ENCODE measurements around the gene GPR157.

GPR157 gene

DNA sequence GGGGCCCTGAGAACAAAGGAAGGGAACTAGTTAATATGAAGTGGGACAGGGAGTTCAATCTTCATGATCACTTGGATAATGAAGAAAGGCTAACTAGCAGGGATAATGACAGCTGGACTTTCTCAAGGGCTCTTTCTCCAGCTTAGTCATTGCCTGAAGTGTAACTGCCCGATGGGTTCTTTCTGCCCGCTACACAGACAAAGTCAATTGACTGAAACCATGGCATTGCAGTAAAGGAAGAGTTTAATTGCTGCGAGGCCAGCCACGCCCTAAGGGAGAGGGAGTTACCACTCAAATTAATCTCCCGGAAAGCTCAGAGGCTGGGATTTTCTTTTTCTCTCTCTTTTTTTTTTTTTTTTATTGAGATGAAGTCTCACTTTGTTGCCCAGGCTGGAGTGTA, 42.9 kb downstream of the GPR157 start:
- no peak for DNase-seq

DNA sequence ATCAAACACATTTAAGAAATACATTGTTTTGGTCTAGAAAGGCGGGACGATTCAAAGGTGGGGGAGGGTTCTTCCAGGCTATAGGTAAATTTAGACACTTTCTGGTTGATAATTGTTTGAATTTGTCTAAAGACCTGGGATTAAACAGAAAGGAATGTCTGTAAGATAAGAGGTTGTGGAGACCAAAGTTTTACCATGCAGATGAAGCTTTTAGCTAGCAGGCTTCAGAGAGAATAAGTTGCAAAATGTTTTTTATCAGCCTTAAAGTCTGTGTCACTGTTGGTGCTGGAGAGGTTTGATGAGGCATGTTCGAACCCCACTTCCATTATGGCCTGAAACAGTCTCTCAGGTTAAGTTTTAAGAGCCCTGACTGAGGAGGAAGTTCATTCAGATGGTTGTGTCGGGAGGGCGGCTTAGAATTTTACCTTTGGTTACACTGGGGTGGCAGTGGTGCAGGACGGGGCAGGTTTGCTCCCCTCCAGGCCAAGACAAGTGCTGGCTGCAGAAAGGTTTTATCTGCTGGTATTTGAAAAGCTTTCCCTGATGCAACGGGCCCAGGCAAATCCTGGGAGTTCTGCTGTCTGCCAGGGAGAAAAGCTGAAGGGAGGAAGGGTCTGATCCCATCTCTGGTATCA, 43.5 kb downstream of the GPR157 start:
- no peak for DNase-seq

DNA sequence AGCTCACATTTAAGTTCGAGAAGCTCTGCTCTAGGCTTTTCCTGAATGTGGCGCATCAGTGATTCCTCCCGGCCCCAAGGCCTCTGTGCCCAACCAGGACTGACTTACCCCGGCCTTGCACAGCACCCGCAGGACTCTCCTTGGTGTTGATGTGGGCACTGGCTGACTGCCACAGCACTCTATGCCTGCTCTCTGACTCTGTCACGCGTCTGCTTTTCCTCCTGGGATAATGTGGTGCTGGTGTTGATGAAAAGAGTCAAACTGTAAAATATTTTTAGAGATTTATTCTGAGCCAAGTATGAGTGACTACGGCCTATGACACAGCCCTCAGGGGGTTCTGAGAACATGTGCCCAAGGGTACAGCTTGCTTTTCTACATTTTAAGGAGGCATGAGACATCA, 44.0 kb downstream of the GPR157 start:
- no peak for DNase-seq

DNA sequence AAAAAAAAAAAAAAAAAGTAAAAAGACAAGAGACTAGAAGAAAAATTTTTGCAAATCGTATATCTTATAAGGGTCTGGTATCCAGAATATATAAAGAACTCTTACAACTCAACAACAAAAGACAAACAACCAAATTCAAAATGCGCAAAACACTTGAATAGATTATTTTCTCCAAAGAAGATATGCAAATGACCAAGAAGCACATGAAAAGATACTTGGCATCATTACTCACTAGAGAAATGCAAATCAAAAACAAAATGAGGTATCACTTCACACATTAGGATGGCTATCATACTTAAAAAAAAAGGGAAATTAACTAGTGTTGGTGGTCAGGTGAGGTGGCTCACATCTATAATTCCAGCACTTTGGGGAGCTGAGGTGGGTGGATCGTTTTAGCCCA, 47.4 kb downstream of the GPR157 start:
- no peak for DNase-seq

DNA sequence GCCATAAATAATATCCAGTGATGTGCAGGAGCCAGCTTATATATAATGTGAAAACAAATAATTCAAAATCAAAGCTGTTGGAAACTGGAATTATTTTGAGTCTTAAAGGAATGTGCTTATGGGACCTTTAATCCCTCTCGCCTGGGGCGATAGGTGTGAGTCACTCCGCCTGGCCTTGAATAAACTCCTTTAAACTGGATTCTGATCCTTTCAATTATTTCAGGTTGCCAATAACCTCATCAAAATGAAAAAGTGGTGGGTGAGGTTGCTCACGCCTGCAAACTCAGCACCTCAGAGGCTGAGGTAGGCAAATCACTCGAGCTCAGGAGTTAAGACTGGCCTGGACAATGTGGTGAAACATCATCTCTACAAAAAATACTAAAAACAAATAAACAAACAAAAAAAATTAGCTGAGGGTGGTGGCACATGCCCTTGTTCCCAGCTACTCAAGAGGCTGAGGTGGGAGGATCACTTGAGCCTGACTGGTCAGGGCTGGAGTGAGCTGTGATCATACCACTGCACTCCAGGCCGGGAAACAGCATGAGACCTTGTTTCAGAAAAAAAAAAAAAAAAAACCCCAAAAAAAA, 48.1 kb downstream of the GPR157 start:
- DNase-seq = no peak

DNA sequence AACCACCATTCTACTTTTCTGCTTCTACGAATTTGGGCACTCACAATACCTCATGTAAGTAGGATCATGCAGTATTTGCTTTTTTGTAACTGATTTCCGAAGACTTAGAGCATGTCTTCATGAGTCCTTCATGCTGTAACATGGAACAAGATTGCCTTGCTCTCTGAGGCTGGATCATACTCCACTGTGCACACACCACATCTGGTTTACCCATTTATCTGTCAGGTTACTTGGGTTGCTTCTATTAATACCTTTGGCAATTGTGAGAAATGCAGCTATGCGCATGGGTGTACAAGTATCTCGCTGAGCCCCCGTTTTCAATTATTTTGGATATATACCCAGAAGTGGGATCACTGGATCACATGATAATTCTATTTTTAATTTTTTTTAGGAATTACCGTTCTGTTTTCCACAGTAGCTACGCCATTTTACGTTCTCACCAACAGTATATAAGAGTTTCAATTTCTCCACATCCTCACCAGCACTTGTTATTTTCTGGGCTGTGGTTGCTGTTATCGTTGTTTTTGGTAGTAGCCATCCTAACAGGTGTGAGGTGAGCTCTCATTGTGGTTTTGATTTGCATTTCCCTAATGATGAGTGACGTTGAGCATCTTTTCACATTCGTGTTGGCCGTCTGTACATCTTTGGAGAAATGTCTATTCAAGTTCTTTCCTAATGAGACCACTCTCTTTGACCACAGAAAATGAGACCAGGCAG, 48.8 kb downstream of the GPR157 start:
- no peak for DNase-seq

DNA sequence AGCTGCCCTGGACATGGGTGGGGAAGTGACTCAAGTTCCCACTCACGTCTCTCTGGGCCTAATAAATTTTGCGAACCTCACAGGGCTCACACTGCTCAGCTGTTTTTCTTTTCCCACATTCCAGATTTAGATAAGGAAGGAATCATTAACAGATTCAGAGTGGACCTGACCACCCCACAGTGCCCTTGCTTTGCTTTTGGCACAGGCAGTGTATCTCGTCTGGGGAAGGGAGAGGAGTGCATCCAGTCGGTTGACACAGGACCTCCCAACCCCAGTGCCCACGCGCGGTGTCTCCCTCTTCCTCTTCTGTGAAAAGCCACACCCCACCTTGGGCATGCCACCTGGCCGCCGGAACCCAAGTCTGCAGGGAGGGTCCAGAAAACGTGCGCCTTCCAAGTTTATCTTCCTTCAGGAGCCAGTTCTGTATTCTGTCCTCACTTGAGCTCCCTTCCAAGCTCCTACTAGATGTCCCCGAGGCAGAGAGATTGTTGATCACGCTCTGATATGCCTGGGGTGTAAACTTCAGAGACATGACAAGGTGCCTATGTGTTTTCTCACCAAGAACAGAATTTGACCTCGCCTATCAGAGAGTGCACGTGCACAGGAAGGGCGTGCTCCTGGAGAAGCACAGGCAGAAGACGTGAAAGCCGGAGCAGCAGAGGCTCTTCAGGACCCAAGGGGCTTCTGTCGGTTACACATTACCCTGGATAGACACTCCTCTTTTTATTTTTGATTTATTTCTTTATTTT, 50.0 kb downstream of the GPR157 start:
- no peak for DNase-seq

DNA sequence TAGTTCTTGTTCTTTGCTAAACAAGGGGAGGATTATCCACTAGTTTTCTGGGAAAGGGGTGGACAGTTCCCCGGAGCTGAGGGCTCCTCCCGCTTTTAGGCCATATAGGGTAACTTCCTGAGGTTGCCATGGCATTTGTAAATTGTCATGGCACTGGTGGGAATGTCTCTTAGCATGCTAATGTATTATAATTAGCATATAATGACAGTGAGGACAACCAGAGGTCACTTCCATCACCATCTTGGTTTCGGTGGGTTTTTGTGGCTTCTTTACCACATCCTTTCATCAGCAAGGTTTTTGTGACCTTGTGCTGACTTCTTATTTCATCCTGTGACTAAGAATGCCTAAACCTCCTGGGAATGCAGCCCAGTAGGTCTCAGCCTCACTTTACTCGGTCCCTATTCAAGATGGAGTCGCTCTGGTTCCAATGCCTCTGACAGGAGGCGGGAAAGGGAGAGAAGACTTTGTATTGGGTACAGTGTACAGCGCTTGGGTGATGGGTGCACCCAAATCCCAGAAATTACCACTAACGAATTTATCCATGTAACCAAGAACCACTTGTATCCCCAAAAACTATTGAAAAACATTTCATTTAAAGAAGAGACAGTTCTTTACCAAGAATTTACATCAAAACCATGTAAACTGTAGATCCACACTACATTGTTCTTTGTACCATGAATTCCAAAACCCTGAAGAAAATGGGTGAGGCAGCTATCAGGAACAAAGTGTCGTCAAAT, 50.7 kb downstream of the GPR157 start:
- DNase-seq = no peak

DNA sequence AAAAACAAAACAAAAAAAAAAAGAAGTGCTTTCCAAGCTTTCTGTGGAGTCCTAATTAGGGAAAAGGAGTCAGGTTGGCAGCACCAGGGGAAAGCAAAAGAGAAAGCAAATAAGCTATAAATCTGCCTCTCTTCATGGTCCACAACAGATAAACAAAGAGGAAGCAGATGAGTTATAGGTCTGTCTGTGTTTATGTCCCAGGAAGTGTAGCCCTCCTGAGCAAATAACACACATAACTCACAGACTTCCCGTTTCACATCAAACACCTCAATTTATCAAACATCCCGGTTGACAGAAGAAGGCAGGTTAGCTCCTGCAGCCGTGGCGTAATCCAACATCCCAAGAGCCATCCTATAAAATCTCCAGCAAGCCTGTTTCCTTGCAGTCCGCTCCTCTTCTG, 53.9 kb downstream of the GPR157 start:
- DNase-seq = peak; percentile 99

DNA sequence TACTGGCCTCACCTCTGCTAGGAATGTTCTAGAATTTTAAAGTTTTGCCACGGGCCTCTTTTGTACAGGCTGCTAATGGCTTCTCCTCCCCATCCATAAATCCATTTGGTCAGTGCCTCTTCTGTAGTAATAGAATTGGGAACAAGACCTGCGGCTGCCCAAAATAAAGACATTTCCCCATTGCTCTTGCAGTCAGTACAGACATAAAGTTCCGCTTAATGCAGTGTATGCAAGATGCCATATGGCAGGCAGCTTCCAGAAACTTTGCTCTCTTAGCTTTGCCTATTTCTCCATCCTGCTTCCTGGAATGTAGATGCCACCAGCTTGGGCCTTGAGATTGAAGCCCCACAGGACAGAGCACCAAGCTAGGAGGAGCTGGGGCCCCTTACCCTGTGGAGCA, 55.8 kb downstream of the GPR157 start:
- DNase-seq = no peak

DNA sequence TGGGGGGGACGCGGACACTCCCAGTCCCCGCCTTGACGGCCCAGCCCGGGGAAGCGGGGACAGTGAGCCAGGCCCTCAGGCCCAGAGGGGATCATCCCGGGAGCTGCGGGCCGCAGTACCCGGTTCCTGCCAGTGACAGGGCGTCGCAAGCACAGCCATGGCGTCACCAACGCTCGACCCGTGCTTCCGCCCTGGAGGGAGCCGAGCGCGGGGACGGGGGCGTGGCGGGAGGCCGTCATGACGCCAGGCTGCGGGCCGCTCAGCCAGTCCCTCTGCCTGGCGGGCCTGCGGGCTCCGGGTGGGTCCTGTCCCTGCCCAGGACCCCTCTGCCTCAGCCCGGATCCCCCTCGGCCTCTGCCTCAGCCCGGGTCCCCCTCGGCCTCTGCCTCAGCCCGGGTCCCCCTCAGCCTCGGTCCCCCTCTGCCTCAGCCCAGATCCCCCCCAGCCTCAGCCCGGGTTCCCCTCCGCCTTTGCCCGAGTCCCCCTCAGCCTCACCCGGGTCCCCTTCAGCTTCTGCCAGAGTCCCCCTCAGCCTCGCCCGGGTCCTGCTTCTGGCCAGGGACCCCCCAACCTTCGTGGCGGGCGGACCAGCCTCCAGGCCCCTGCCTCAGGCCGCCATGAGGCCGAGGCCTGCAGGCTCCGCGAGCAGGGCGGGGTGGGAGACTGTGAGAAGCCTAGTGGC, 57.2 kb downstream of the GPR157 start:
- DNase-seq = no peak

DNA sequence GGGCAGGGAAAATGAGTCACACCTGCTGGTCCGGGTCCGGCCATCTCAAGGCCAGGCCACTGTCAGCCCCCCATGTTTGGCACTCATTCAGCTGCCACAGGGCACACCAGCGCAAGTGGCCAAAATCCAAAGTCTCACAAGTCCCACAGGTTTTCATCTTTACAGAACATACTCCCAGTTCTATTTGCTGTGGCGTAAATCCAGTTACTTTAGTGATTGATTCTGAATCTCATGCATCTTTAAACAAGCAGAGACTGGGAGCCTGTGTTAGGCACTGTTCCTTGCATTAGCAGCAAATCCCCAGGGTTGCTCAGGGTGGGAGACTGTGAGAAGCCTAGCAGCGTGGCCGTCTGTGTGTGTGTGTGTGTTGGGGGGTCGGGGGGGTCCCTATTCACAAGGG, 58.4 kb downstream of the GPR157 start:
- no peak for DNase-seq

DNA sequence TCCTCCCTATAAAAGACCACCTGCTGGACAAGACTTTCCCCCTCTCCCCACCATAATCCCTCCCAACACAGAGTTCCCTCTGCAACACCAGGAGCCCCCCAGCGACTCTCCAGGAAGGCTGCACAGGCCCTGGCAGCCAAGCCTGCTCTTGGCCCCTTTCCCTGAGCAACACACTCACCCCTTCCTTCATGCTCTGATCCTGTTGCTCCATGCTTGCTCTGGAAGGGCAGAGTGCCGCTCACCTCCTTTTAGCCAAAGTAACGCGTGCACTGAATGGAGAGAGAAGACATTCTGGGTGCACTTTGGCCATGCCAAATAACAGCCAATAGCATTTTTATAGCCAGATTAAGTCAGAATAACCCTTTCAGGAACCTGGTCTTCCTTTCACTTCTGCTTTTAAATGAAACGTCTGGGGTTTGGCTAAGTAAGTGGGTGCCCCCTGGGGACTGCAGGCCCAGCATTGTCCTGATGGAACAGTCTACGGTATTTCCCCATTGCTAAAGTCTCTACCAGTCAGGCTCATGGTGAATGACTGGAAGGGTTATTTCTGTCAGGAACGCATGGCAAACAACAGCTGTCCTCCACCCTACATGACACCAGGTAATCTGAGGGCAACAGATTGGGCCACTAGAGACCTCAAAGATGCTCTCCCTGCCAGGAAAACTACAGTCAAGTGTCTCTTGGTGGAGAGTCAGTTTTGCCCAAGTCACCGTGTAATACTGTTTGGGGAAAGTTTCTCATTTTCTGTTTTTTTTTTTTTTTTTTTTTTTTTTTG, 59.4 kb downstream of the GPR157 start, which contains the start of gene SLC2A5:
Gene SLC2A5 (minus strand): TSS at position 310 of the 775 bp plus-strand sequence. CDS start 99 bp downstream, at position 211.
- DNase-seq = no peak

DNA sequence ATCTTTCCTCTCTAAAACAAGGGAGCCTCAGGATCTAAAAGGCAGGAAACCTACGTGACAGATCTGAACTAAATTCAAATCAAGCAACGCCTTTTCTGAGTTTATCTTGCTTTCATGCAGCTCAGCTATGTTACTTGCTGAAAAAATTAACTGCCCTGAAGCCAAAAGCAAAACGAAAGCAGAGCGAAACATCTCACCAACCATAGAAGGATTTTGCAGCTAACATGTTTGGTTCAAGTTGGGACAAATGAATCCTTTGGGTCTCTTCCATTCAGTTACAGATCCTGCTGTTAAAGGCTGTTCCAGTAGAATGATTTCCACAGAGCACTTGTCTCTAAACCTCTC, 59.9 kb downstream of the GPR157 start:
- DNase-seq = no peak

DNA sequence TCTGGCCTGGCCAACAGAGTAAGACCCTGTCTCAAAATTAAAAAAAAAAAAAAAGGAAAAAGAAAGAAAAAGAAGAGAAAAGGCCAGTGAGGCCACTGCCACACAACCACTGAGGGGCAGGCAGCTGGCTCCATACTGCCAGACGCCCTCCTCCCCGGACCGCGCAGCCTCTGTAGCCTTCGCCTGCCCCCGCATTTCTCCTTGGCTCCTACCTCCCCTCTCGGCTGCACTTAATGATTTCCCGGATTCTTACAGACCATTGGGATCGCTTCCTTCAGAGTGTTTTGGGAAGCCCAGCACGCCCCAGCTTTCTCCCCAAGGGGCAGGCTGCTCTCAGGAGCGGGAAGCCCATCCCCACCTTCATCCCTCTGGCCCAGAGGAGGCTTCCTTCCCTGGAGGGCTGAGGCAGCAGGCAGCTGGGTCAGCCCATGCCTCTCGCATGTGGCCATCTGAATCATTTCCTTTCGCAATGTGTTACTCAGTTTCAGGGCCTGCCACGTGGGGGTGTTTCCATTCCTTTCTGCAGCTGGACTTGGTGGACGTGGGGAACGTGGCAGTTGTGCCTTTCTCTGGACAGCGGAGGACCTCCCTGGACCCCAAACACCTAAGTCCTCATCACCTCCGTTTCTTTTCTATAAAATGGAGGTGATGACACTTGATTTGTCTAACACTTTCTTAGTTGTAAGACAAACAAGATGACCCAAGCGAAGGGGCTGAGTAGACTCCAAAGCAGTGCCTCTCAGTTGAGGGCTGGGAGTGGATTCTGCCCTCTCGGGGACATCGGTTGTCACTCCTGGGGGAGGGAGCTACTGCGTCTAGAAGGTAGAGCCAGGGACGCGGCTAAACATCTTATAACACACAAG, 61.7 kb downstream of the GPR157 start:
- no peak for DNase-seq

DNA sequence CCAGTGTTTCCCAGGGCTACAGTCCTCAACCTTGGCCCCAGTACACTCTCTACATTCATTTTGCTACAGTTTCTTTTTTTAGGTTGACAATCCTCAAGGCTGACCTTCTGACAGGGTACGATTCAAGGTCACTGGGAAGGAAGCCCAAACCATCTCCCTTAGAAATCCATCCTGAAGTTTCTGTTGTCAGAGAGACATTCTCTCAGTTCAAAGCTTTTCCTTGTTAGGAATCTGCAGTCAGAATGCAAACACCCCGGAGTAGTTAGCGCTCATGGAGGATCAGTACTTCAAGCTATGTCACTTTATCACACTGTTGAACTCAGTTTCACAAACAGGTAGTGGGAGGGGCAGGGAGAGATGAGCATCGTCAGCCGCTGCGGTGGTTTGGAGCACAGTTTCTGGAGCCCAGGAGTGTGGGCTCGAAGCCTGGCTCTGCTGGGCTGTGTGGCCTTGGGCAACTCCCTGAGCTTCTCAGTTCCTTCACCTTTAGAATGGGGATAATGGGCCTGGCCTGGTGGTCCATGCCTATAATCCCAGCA, 63.6 kb downstream of the GPR157 start:
- no peak for DNase-seq

DNA sequence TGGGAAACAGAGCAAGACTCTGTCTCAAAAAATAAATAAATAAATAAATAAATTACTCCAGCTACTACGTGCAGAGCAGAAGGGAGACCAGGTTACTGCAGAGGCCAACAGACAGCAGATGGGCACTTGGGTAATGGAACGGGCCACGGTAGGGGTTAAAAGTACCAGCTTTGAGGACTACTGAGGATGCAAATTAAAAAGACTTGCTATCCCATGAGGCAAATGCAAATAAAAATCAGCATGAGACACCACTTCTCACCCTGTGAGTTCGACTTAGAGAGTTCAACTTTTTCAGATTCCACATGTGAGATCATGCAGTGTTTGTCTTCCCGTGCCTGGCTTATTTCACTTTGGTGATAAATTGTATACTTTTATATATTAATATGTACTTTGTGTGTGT, 66.1 kb downstream of the GPR157 start:
- no peak for DNase-seq

DNA sequence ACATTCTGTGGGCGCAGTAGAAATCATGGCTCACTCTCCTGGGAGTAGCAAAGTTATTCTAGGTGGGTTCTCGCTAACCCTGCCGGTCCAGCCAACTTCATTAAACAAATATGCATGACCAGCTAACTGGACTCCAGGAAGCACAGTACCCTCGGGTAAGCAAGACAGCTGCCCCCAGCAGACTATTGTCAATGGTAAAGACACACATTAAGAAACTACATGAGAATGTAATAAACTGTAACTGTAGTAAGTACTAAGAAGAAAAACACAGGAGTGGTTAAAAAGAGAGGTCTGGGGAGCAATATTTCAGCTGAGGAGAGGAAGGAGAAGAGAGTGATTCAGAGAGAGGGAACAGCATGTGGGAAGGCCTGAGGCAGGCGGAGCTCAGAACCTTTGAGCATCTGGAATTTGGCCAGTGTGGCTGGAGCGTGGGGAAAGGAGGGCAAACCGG, 66.9 kb downstream of the GPR157 start:
- no peak for DNase-seq

DNA sequence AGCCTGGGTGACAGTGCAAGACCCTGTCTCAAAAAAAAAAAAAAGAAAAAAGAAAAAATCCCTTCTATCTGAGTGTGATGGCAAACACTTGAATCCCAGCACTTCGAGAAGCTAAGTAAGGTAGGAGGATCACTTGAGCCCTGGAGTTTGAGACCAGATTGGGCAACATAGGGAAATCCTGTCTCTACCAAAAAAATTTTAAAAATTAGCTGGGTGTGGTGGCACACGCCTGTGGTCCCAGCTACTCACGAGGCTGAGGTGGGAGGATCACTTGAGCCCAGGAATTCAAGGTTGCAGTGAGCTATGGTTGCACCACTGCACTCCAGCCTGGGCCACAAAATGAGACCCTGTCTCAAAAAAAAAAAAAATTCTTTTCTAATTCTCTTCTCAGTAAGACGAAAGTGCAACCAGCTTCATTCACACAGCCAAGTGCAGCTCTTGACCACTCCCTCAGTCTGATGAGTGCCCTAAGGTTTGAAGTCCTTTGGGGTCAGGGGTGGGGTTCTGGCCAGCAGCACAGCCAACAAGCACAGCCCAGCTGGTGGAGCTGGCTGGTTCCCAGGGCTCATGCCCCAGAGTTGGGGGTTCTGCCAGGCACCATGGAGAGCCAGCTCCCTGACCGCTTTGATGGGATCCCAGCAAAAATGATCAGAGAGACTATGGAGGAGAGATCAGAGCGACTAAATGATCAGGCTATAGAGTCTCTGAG, 67.5 kb downstream of the GPR157 start:
- DNase-seq = no peak

All from DMS153 (cell line).